Mammary epithelial cell (primary cell): Measurements from ENCODE around the gene ISYNA1.
A peak's percentile ranks its signal among the peaks of the same experiment; 100 is the strongest.

Source experiments
- EZH2 ChIP-seq: IDR thresholded peaks from 2 replicates; pipeline ENCODE4 v1.6.1; 2012; ENCODE audit warnings: low read length, inconsistent platforms, borderline replicate concordance
- TF ChIP-seq, protein P1 (sequence below), 2 donors: IDR thresholded peaks in 1 of 2; conservative IDR thresholded peaks in 1 of 2; 2 replicates each; pipeline ENCODE4 v1.5.1; 2011 to 2012; ENCODE audit warnings: inconsistent platforms in 2 of 2, low read length in 2 of 2, mild to moderate bottlenecking in 2 of 2, control low read depth in 1 of 2, low read depth in 1 of 2; ENCODE audit not compliant: insufficient read depth in 1 of 2; ENCODE audit errors: extremely low read depth in 1 of 2

DNA sequence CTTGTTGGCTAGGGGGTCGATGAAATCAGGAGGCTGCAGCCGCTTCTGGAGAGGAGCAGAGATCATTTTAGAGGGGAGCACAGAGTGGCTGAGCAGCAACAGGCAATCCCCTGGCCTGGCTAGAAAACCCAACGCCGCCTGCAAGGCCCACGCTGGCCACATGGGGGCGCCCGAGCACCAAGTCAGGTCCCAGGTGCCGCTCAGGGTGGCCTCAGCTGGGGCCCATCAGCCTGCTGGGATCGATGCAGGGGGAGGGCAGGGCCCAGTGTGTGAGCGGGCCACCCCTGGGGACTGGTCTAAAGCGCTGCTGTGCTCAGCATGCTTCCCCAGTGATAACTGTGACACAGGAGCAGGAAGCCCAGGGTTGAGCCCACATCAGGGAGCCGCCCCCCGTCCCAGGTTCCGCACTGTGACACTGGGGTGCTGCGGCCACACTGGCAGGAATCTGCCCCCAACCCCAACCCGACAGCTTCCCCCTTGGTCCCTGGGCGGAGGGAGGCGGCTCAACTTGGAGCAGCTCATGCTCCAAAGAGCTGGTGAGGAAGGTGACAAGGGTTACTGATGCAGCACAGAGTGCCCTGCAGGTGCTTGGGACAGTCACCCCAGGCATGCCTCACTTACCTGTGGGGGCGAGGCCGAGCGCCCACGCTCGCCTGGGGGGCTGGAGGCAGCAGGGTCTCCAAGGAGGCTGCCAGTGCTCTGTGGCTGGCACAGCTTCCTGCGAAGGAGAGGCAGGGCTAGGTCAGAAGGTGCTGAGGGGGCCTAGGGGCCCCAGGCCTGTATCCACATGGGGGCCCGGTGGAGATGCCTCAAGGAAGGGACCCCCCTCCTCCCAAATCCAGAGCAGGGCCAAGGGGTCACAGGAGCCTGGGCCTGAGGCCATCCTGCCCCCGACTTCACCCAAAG is 13.3 kb upstream of the ISYNA1 start:
- TF ChIP-seq, protein P1, sequence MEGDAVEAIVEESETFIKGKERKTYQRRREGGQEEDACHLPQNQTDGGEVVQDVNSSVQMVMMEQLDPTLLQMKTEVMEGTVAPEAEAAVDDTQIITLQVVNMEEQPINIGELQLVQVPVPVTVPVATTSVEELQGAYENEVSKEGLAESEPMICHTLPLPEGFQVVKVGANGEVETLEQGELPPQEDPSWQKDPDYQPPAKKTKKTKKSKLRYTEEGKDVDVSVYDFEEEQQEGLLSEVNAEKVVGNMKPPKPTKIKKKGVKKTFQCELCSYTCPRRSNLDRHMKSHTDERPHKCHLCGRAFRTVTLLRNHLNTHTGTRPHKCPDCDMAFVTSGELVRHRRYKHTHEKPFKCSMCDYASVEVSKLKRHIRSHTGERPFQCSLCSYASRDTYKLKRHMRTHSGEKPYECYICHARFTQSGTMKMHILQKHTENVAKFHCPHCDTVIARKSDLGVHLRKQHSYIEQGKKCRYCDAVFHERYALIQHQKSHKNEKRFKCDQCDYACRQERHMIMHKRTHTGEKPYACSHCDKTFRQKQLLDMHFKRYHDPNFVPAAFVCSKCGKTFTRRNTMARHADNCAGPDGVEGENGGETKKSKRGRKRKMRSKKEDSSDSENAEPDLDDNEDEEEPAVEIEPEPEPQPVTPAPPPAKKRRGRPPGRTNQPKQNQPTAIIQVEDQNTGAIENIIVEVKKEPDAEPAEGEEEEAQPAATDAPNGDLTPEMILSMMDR (conservative IDR thresholded peaks at IDR 0.05 in 1 of 2, IDR thresholded peaks at IDR 0.05 in 1 of 2; ENCODE audit: extremely low read depth in 1 of 2, insufficient read depth in 1 of 2, low read depth in 1 of 2, low read length in 2 of 2), result peak; percentile 92 to 98
- TF ChIP-seq EZH2, result no peak
